Spinal cord (tissue), 10 donors: ENCODE results near the gene MCC. TPM values are rescaled to one million over a fixed set of nuclear protein-coding genes. Genes with fewer than 3 reads are reported as not detected.

Source experiments
- DNase-seq, 6 donors: peaks; one replicate each; pipeline versions ENCODE4 v3.0.0 to v3.0.0-alpha.2; 2013 to 2015; ENCODE audit warnings: low spot score in 6 of 6, low read depth in 4 of 6
- H3K27ac ChIP-seq: one replicate; pipeline ENCODE4 v1.5.1; 2013; ENCODE audit warnings: low read depth, low read length, control low read depth
- H3K27me3 ChIP-seq: one replicate; pipeline ENCODE4 v1.6.1; 2013; ENCODE audit warnings: low read length; ENCODE audit not compliant: control insufficient read depth, insufficient read depth
- H3K36me3 ChIP-seq: one replicate; pipeline ENCODE4 v1.6.1; 2013; ENCODE audit warnings: low read length; ENCODE audit not compliant: control insufficient read depth, insufficient read depth
- H3K4me1 ChIP-seq: one replicate; pipeline ENCODE4 v1.6.1; 2013; ENCODE audit warnings: low read length; ENCODE audit not compliant: control insufficient read depth, insufficient read depth
- H3K4me3 ChIP-seq: one replicate; pipeline ENCODE4 v1.5.1; 2013; ENCODE audit warnings: low read depth, low read length, control low read depth
- H3K9me3 ChIP-seq: one replicate; pipeline ENCODE4 v1.6.1; 2013; ENCODE audit warnings: low read length; ENCODE audit not compliant: control insufficient read depth, insufficient read depth
- WGBS: methylation state at CpG from one replicate; pipeline ENCODE4 v1.1.5; 2013; ENCODE audit warnings: missing lambda C conversion rate; ENCODE audit not compliant: insufficient coverage; 5-methylcytosine and 5-hydroxymethylcytosine counted together
- polyA plus RNA-seq, 2 donors: library from polyadenylated mRNA; unstranded; fragments of 120-200 nt; gene quantifications; one replicate each; pipeline ENCODE4 v1.2.1, GENCODE V29; 2013; ENCODE audit not compliant: insufficient read length in 2 of 2
- total RNA-seq, 2 donors: library from RNA; depleted of rRNA in 1 of 2; stranded (reverse); fragments of 120-200 nt in 1 of 2; fragments of >200 nt in 1 of 2; gene quantifications; one replicate each; pipeline versions ENCODE4 v1.2.3 to v1.2.4, GENCODE V29; 2013 to 2014
- donor health status: healthy.

Gene MCC
- total and polyA plus RNA-seq, 4 donors = 19.2 to 31.7 (median 26.6) TPM

- Histone ChIP-seq H3K4me1 (no peaks in the 10 kb centered on the region), H3K27me3 (no peaks in the 10 kb centered on the region), H3K9me3 (no peaks in the 10 kb centered on the region), H3K4me3 (no peak overlapping the region), H3K27ac (no peak overlapping the region), H3K36me3 (no peaks in the 10 kb centered on the region)
- WGBS = no CpG with 5 or more reads among the region's 3 CpGs
- DNase-seq = no peak
Observed at GRCh38 chr5:113338628-113339027, 149.6 kb downstream of the MCC start.

- no peak for DNase-seq
- Histone ChIP-seq H3K27me3 (no peaks in the 10 kb centered on the region), H3K9me3 (no peaks in the 10 kb centered on the region), H3K36me3 (no peaks in the 10 kb centered on the region), H3K4me3 (no peak overlapping the region), H3K27ac (no peak overlapping the region), H3K4me1 (no peaks in the 10 kb centered on the region)
- WGBS = 100% methylated on average over 1 of the region's 6 CpGs
Observed at GRCh38 chr5:113337515-113338415, 150.5 kb downstream of the MCC start.

GRCh38 chr5:113336975-113337374, 151.3 kb downstream of the MCC start:
- H3K4me3 ChIP-seq = no peak overlapping the region
- H3K36me3 ChIP-seq = no peaks in the 10 kb centered on the region
- H3K27me3 ChIP-seq = no peaks in the 10 kb centered on the region
- peak in 2 of 6 donors; percentile 32 to 35 for DNase-seq
- H3K9me3 ChIP-seq = no peaks in the 10 kb centered on the region
- 49% methylated on average over 2 of the region's 4 CpGs for WGBS
- no peaks in the 10 kb centered on the region for H3K4me1 ChIP-seq
- no peak overlapping the region for H3K27ac ChIP-seq

GRCh38 chr5:113333411-113333810, 154.8 kb downstream of the MCC start:
- Histone ChIP-seq H3K27me3 (no peaks in the 10 kb centered on the region), H3K36me3 (no peaks in the 10 kb centered on the region), H3K9me3 (no peaks in the 10 kb centered on the region), H3K4me1 (peaks cover 3% of the 10 kb centered on the region), H3K4me3 (no peak overlapping the region), H3K27ac (no peak overlapping the region)
- peak in 1 of 6 donors; percentile 74 for DNase-seq
- WGBS = no CpG with 5 or more reads among the region's 1 CpG

- H3K4me1 ChIP-seq = peaks cover 3% of the 10 kb centered on the region
- no peaks in the 10 kb centered on the region for H3K27me3 ChIP-seq
- H3K9me3 ChIP-seq = no peaks in the 10 kb centered on the region
- no peak overlapping the region for H3K4me3 ChIP-seq
- 63% methylated on average over 1 of the region's 4 CpGs for WGBS
- no peaks in the 10 kb centered on the region for H3K36me3 ChIP-seq
- DNase-seq = no peak
- no peak overlapping the region for H3K27ac ChIP-seq
Observed at GRCh38 chr5:113331209-113331551, 157.1 kb downstream of the MCC start.

GRCh38 chr5:113330533-113331208, 157.6 kb downstream of the MCC start:
- Histone ChIP-seq H3K4me1 (peaks cover 3% of the 10 kb centered on the region), H3K27ac (no peak overlapping the region), H3K9me3 (no peaks in the 10 kb centered on the region), H3K36me3 (no peaks in the 10 kb centered on the region), H3K4me3 (no peak overlapping the region), H3K27me3 (no peaks in the 10 kb centered on the region)
- peak in 3 of 6 donors; percentile 37 to 88 (median 75) for DNase-seq
- 0% methylated on average over 2 of the region's 4 CpGs for WGBS

GRCh38 chr5:113329981-113330380, 158.3 kb downstream of the MCC start:
- no CpG with 5 or more reads among the region's 2 CpGs for WGBS
- DNase-seq = no peak
- Histone ChIP-seq H3K4me1 (peaks cover 3% of the 10 kb centered on the region), H3K27me3 (no peaks in the 10 kb centered on the region), H3K9me3 (no peaks in the 10 kb centered on the region), H3K4me3 (no peak overlapping the region), H3K27ac (no peak overlapping the region), H3K36me3 (no peaks in the 10 kb centered on the region)

- WGBS = no CpG with 5 or more reads among the region's 4 CpGs
- Histone ChIP-seq H3K4me1 (no peaks in the 10 kb centered on the region), H3K36me3 (no peaks in the 10 kb centered on the region), H3K27me3 (no peaks in the 10 kb centered on the region), H3K27ac (no peak overlapping the region), H3K9me3 (no peaks in the 10 kb centered on the region), H3K4me3 (no peak overlapping the region)
- DNase-seq = no peak
Observed at GRCh38 chr5:113325054-113325453, 163.2 kb downstream of the MCC start.

GRCh38 chr5:113321276-113321675, 167.0 kb downstream of the MCC start:
- WGBS = 20% methylated on average over 1 of the region's 2 CpGs
- Histone ChIP-seq H3K4me1 (no peaks in the 10 kb centered on the region), H3K4me3 (no peak overlapping the region), H3K27ac (no peak overlapping the region), H3K9me3 (no peaks in the 10 kb centered on the region), H3K36me3 (no peaks in the 10 kb centered on the region), H3K27me3 (no peaks in the 10 kb centered on the region)
- DNase-seq = peak in 1 of 6 donors; percentile 73
